Thoracic aorta endothelial cell (primary cell): ENCODE results near the gene PHC3. TPM values are rescaled to one million over a fixed set of nuclear protein-coding genes. Genes with fewer than 3 reads are reported as not detected.

ENCODE experiments used
- small RNA-seq: library from RNA; depleted of rRNA; stranded (forward); fragments of <200 nt; gene quantifications from one replicate; pipeline ENCODE3, GENCODE V24; 2012
- total RNA-seq: library from RNA; depleted of rRNA; stranded (reverse); fragments of >200 nt; gene quantifications from 2 replicates; pipeline ENCODE4 v1.2.3, GENCODE V29; 2012

The PHC3 gene, protein sequence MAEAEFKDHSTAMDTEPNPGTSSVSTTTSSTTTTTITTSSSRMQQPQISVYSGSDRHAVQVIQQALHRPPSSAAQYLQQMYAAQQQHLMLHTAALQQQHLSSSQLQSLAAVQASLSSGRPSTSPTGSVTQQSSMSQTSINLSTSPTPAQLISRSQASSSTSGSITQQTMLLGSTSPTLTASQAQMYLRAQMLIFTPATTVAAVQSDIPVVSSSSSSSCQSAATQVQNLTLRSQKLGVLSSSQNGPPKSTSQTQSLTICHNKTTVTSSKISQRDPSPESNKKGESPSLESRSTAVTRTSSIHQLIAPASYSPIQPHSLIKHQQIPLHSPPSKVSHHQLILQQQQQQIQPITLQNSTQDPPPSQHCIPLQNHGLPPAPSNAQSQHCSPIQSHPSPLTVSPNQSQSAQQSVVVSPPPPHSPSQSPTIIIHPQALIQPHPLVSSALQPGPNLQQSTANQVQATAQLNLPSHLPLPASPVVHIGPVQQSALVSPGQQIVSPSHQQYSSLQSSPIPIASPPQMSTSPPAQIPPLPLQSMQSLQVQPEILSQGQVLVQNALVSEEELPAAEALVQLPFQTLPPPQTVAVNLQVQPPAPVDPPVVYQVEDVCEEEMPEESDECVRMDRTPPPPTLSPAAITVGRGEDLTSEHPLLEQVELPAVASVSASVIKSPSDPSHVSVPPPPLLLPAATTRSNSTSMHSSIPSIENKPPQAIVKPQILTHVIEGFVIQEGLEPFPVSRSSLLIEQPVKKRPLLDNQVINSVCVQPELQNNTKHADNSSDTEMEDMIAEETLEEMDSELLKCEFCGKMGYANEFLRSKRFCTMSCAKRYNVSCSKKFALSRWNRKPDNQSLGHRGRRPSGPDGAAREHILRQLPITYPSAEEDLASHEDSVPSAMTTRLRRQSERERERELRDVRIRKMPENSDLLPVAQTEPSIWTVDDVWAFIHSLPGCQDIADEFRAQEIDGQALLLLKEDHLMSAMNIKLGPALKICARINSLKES
- total RNA-seq, result 34.8 and 38.4 TPM in 2 replicates

DNA sequence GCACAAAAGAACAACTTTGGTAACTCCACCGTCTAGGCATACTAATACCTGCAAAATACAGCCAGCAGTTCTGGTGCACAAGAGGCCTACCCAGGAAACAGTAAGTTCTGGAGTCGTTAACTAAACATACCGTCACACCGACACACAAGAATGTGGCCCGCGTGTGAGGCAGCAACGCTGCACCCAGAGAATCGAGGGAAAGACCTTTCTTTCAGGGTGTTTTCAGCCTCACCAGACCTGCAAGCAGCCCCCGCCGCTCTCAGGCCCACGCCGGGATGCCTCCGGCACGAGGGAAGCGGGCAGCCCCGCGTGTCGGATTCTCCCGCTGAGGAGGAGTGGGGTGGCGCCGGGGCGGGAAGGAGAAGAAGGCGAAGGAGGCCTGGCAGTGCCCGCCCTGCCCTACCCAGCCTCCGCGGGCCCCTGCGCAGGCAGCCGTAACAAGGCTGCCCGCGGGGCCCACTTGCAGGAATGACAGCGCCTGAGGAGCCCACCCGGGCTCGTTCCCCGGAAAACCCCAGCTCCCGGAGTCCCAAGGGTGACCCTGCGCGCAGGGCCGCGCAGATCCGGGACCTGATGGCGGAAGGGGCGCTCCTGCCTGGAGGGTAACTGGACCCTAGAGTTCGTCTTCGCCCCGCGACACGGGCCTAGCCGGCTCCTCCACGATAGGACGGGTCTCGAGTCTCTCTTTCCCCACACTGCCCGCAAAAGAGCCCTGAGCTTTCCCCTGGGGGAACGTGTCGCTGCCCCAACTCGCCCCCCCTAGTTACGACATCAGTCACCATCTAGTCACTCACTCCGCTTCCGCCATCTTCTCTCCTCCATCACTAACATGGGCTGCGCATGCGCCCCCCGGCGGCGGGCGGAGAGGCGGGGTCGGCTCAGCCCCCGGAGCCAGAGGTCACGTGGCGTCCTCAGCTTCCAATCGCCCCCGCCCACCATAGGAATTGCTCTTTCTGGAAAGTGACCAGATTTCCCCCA lies at the start of gene PHC3:
TSS of gene PHC3 (minus strand) at position 826 of the 978 bp plus-strand sequence. CDS start at position 808, 18 bp downstream.

DNA sequence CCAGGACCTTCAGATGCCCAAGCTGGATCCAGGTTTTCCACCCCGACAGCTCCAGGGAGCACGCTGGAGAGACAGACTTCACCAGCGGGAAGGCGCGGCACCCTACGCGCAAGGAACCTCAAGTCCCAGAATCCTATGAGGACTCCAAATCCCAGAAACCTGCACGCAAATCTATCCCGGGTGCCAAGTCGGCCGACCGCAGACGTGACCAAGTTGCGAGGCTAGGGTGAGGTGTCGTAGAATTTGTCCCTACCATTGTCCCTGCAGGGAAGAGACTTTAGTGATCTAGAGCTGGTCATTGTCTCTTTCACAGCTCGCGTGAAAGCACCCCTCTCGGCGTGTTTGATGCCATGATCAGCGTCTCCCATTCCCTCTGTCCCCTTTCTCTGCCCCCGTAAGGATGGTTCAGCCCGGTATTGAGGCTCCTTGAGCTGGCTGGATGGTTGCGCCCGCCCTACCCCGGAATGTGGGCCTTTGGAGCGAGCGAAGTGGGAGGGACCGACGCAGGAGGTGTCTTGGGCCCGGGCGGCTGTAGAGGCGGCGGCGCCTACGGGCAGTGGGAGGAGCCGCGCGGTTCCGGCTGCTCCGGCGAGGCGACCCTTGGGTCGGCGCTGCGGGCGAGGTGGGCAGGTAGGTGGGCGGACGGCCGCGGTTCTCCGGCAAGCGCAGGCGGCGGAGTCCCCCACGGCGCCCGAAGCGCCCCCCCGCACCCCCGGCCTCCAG lies 40.6 kb upstream of the PHC3 start, which contains the start of gene PRKCI:
TSS of gene PRKCI (plus strand) at position 501 of the 723 bp plus-strand sequence. CDS start 246 bp downstream, outside the sequence.

Small RNAs within 50 kb of the gene (small RNA-seq; reads per million reads assigned to genes)
- not detected for gene RNU4-38P
- not detected for gene RNU6-315P

Other genes starting within 250 kb of the PHC3 start
- 41.5 and 45.7 TPM in 2 replicates for gene SEC62, start 214.9 kb downstream of the PHC3 start, total RNA-seq
- gene GPR160, start 143.7 kb downstream of the PHC3 start, total RNA-seq, result 3.0 and 5.3 TPM in 2 replicates
- gene PRKCI, start 40.7 kb upstream of the PHC3 start, total RNA-seq, result 48.3 and 59.8 TPM in 2 replicates
- 108 and 131 TPM in 2 replicates for gene SKIL, start 176.0 kb upstream of the PHC3 start, total RNA-seq
- gene CLDN11, start 237.1 kb upstream of the PHC3 start, total RNA-seq, result 7.5 and 191 TPM in 2 replicates